Measurements from ENCODE around the gene QRSL1.

- no peak for TF ChIP-seq REST (IDR thresholded peaks at IDR 0.05; ENCODE audit: insufficient read depth in 1 of 2, low read depth in 2 of 2, low read length in 2 of 2)
- TF ChIP-seq POLR2AphosphoS5 (IDR thresholded peaks at IDR 0.05; ENCODE audit: low read depth, low read length): no peak
- TF ChIP-seq SIN3A (IDR thresholded peaks at IDR 0.05; ENCODE audit: borderline replicate concordance, insufficient read depth, low read length): no peak
- TF ChIP-seq TAF1 (IDR thresholded peaks at IDR 0.05; ENCODE audit: borderline replicate concordance, insufficient read depth, low read length): no peak
Observed at GRCh38 chr6:106694343-106694742, 65.0 kb downstream of the QRSL1 start.
